Measurements from ENCODE around the gene LMO4. TPM values are rescaled to one million over a fixed set of nuclear protein-coding genes. Genes with fewer than 3 reads are reported as not detected.

Gene LMO4
- total RNA-seq, 1 experiment from 2014 or later = 38.5 TPM

- POLR2A ChIA-PET = no interaction called here
- no TSS peak for BruUV-seq (replicated peaks)
- Histone ChIP-seq H3K4me3 (replicated peaks in 1 of 2; ENCODE audit: low read depth in 1 of 2, low read length in 2 of 2) (no peak overlapping the region), H3K4me1 (ENCODE audit: control insufficient read depth in 1 of 2, insufficient read depth in 2 of 2, low read length in 2 of 2) (peaks cover 18 to 25% of the 10 kb centered on the region in 2 experiments), H3K27me3 (ENCODE audit: insufficient read depth, low read length) (no peaks in the 10 kb centered on the region), H2AFZ (ENCODE audit: low read depth, low read length, poor library complexity, severe bottlenecking) (no peak overlapping the region), H3K9me3 (ENCODE audit: control insufficient read depth in 1 of 2, insufficient read depth in 1 of 2, low read depth in 1 of 2, low read length in 2 of 2) (no peaks in the 10 kb centered on the region), H4K20me1 (ENCODE audit: insufficient read depth) (no peaks in the 10 kb centered on the region), H3K4me2 (ENCODE audit: low read length) (0 out of 2 replicates have a peak overlapping the region, but pooled peaks have one; percentile 82), H3K79me2 (ENCODE audit: insufficient read depth, low read length) (peaks cover 24% of the 10 kb centered on the region), H3K9me2 (ENCODE audit: insufficient read depth) (no peaks in the 10 kb centered on the region), H3K36me3 (ENCODE audit: control insufficient read depth in 1 of 2, insufficient read depth in 2 of 2, low read length in 2 of 2) (peaks cover 11 to 13% of the 10 kb centered on the region in 2 experiments; a peak in 3 of 4 replicates), H3K27ac (ENCODE audit: low read depth, low read length) (no peak overlapping the region), H3K9ac (ENCODE audit: low read length) (no peak overlapping the region)
- CTCF ChIA-PET = no interaction called here
- TF ChIP-seq, protein P1, sequence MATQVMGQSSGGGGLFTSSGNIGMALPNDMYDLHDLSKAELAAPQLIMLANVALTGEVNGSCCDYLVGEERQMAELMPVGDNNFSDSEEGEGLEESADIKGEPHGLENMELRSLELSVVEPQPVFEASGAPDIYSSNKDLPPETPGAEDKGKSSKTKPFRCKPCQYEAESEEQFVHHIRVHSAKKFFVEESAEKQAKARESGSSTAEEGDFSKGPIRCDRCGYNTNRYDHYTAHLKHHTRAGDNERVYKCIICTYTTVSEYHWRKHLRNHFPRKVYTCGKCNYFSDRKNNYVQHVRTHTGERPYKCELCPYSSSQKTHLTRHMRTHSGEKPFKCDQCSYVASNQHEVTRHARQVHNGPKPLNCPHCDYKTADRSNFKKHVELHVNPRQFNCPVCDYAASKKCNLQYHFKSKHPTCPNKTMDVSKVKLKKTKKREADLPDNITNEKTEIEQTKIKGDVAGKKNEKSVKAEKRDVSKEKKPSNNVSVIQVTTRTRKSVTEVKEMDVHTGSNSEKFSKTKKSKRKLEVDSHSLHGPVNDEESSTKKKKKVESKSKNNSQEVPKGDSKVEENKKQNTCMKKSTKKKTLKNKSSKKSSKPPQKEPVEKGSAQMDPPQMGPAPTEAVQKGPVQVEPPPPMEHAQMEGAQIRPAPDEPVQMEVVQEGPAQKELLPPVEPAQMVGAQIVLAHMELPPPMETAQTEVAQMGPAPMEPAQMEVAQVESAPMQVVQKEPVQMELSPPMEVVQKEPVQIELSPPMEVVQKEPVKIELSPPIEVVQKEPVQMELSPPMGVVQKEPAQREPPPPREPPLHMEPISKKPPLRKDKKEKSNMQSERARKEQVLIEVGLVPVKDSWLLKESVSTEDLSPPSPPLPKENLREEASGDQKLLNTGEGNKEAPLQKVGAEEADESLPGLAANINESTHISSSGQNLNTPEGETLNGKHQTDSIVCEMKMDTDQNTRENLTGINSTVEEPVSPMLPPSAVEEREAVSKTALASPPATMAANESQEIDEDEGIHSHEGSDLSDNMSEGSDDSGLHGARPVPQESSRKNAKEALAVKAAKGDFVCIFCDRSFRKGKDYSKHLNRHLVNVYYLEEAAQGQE (IDR thresholded peaks at IDR 0.05; ENCODE audit: low read depth) = no peak
- TF ChIP-seq SP1 (IDR thresholded peaks at IDR 0.05; ENCODE audit: low read depth) (no peak), CEBPB (IDR thresholded peaks at IDR 0.05; ENCODE audit: low read depth) (no peak), SRF (IDR thresholded peaks at IDR 0.05; ENCODE audit: low read depth) (no peak), ELF1 (IDR thresholded peaks at IDR 0.05; ENCODE audit: borderline replicate concordance, low read depth) (no peak), SIN3A (IDR thresholded peaks at IDR 0.05; ENCODE audit: low read depth) (no peak), FOSL1 (IDR thresholded peaks at IDR 0.05; ENCODE audit: low read depth) (no peak), EGR1 (IDR thresholded peaks at IDR 0.05; ENCODE audit: low read depth) (no peak), POLR2A (IDR thresholded peaks at IDR 0.05; ENCODE audit: borderline replicate concordance, extremely low read depth, insufficient read depth, insufficient read length) (no peak), EZH2 (IDR thresholded peaks at IDR 0.05) (no peak), RAD21 (IDR thresholded peaks at IDR 0.05; ENCODE audit: low read depth) (no peak), YY1 (IDR thresholded peaks at IDR 0.05; ENCODE audit: extremely low read depth, insufficient replicate concordance, low read depth, low read length) (no peak)
- TF ChIP-seq, protein P2, sequence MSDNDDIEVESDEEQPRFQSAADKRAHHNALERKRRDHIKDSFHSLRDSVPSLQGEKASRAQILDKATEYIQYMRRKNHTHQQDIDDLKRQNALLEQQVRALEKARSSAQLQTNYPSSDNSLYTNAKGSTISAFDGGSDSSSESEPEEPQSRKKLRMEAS (IDR thresholded peaks at IDR 0.05) = no peak
- ATAC-seq (no peak), DNase-seq (ENCODE audit: low read depth, low spot score) (no peak)
- RAD21 ChIA-PET (ENCODE audit: low non-redundant PET in 1 of 2, low total read pairs in 2 of 2, uncharacterized antibody in 2 of 2, unreplicated experiment in 2 of 2) = no interaction called here
- intact Hi-C loops (cut with micrococcal nuclease) = no loop called here
These were observed 8.0 kb downstream of the LMO4 start for GRCh38 chr1:87336623-87337067.
